ENCODE data around the gene EIF1.

EIF1 gene

GRCh38 chr17:41736983-41737679 is 48.4 kb downstream of the EIF1 start:
- DNase-seq (ENCODE audit: low read depth), result no peak

- no peak for DNase-seq (ENCODE audit: low read depth)
Observed at GRCh38 chr17:41737680-41738023, 49.0 kb downstream of the EIF1 start.

DNA sequence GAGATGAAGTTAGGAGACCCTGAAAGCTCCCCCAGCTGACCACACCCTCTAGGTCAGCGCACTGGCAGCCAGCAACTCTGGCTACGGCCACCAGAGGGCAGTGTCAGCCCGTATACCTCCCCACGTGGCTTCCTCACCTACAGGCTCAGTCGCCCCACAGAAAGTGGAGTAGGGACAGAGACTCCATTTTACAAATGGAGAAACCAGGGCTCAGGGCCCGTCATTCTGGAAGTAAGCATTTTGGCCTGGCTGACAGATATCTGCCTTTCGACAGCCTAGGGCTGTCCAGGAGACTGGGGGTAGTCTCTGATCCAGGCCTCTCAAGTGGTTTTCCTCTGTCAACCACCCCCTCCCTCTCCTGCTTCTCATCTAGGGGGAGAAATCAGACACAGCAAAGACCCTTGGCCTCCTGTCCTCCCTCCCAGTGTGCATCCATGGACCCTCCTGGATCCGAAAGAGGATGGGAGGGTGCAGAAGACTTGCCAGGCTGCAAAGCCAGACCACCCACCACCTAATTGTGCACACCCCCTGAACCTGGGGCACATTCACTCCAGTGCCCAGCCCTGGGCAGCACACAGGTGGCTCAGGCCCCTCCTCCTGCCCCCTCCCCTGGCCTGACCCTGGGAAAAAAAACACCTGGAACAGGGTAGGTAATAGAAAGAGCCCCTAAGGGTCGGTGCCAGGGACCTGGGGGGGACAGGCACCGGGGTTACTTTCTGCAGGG is 49.6 kb downstream of the EIF1 start:
- peak; percentile 66 for DNase-seq (ENCODE audit: low read depth)

- no peak for DNase-seq (ENCODE audit: low read depth)
Observed at GRCh38 chr17:41738801-41739112, 50.1 kb downstream of the EIF1 start.

DNA sequence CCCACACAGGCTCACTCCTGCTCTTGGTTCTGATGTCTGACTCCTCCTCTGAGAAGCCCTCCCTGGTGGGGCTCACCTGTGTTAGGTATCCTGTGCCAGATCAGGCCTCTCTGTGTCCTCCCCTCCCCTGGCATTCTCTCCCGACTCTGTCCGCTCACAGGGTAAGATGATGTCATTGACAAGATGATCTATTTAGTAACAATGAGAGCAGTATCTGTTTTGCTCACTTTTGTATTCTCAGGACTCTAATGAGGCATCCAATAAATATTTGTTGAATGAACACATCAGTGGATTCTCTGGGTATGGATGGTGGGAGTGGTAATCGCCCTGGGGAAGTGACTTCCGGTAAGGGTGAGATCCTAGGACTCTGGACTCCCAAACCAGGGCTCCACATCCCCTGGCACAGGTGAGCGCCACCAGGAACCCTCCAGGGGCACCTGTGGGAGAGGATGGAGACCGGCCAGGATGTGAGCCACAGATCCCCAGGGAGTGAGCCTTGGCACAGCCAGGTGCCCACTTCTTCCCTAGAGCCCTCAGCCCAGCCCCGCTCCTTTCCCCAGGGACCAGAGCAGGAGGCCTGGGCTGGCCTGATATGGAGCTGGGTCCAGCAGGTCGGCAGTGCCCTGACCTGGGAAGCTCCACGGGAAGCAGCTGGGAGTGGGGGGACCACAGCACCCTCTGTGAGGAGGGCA is 51.1 kb downstream of the EIF1 start:
- no peak for DNase-seq (ENCODE audit: low read depth)

- no peak for DNase-seq (ENCODE audit: low read depth)
Observed at GRCh38 chr17:41740506-41740905, 51.8 kb downstream of the EIF1 start.

GRCh38 chr17:41741709-41742108 is 53.0 kb downstream of the EIF1 start:
- no peak for DNase-seq (ENCODE audit: low read depth)

Data from activated gamma-delta T cell treated with anti-CD3 and anti-CD28 coated beads, Interleukin-2, amount 50 U/mL, for 16 hours (primary cell).